ENCODE measurements around the gene TAS1R2. TPM values are rescaled to one million over a fixed set of nuclear protein-coding genes. Genes with fewer than 3 reads are reported as not detected.

Gene TAS1R2
- polyA plus RNA-seq, 2 of the 4 experiments (the other 2 are of a cell fraction) = not detected

GRCh38 chr1:18876210-18876609, 16.8 kb upstream of the TAS1R2 start:
- H3K4me3 ChIP-seq = no peak overlapping the region
- no peak overlapping the region for H3K27ac ChIP-seq
- H3K4me1 ChIP-seq = no peaks in the 10 kb centered on the region
- H3K4me2 ChIP-seq = no peak overlapping the region
- ATAC-seq (no peak), FAIRE-seq (no peak), DNase-seq (ENCODE audit: low read depth in 1 of 2, low spot score in 1 of 2) (no peak)
- H3K9me3 ChIP-seq = no peaks in the 10 kb centered on the region
- 82% methylated on average over 7 of the region's 10 CpGs for WGBS (ENCODE audit: missing lambda C conversion rate)
- CTCF ChIA-PET = interaction anchor here (1.0 to 9.6 kb wide), 13 partner anchors 8 to 282 kb away, joined by 3 to 73 read pairs (median 4); no protein-coding TSS in a partner anchor
- TF ChIP-seq KDM5A (IDR thresholded peaks at IDR 0.05) = no peak
- no peak for TF ChIP-seq RCOR1 (IDR thresholded peaks at IDR 0.05; ENCODE audit: low read depth, low read length)
- TF ChIP-seq JUNB (IDR thresholded peaks at IDR 0.05) = no peak
- TF ChIP-seq ZSCAN20 (CRISPR knock-in tag; IDR thresholded peaks at IDR 0.05) = no peak
- TF ChIP-seq PHF8 (IDR thresholded peaks at IDR 0.05; ENCODE audit: borderline replicate concordance, low read depth) = no peak
- TF ChIP-seq NPAS2 (CRISPR knock-in tag; IDR thresholded peaks at IDR 0.05; ENCODE audit: borderline replicate concordance) = no peak
- TF ChIP-seq CEBPB (IDR thresholded peaks at IDR 0.05) = no peak
- no peak for TF ChIP-seq GATA3 (IDR thresholded peaks at IDR 0.05; ENCODE audit: borderline replicate concordance)
- no peak for TF ChIP-seq MYC (IDR thresholded peaks at IDR 0.05; ENCODE audit: borderline replicate concordance, low read length)
- TF ChIP-seq NR3C1 (IDR thresholded peaks at IDR 0.05) = no peak
- TF ChIP-seq HMGXB4 (CRISPR knock-in tag; IDR thresholded peaks at IDR 0.05; ENCODE audit: borderline replicate concordance) = no peak
- no peak for TF ChIP-seq EHF (CRISPR knock-in tag; IDR thresholded peaks at IDR 0.05)
- TF ChIP-seq CHD2 (IDR thresholded peaks at IDR 0.05; ENCODE audit: low read length, partially characterized antibody) = no peak
- no peak for TF ChIP-seq SMC3 (IDR thresholded peaks at IDR 0.05)
- no peak for TF ChIP-seq E2F6 (IDR thresholded peaks at IDR 0.05; ENCODE audit: borderline replicate concordance, low read depth)
- no peak for TF ChIP-seq RARB (CRISPR knock-in tag; IDR thresholded peaks at IDR 0.05)
- POLR2A ChIA-PET = no interaction called here

DNA sequence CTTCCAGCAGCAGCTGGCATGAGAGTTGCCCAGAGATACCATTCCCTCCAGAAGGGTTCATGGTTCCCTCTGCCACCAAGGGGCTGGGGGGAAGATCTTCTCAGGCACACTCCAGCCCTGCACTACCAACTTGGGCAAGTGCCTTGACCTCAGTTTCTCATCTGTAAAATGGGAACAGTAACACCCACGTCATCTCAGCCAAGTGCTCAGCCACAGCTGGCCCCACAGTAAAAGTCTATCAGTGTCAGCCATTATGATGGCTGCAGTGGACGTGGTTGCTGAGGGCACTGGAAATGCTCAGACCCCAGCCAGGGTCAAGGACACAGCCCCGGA, 16.3 kb upstream of the TAS1R2 start:
- H3K27ac ChIP-seq = no peak overlapping the region
- H3K4me1 ChIP-seq = no peaks in the 10 kb centered on the region
- no peaks in the 10 kb centered on the region for H3K9me3 ChIP-seq
- TF ChIP-seq HES2 (IDR thresholded peaks at IDR 0.05) = no peak
- no peak for TF ChIP-seq NPAS2 (CRISPR knock-in tag; IDR thresholded peaks at IDR 0.05; ENCODE audit: borderline replicate concordance)
- TF ChIP-seq CHD4 (IDR thresholded peaks at IDR 0.05; ENCODE audit: borderline replicate concordance) = no peak
- TF ChIP-seq JUN (IDR thresholded peaks at IDR 0.05) = no peak
- TF ChIP-seq NFE2L2 (conservative IDR thresholded peaks at IDR 0.05; ENCODE audit: low read length) = no peak
- TF ChIP-seq SMC3 (IDR thresholded peaks at IDR 0.05) = no peak
- TF ChIP-seq FOSL2 (IDR thresholded peaks at IDR 0.05) = no peak
- TF ChIP-seq FOSL2 (CRISPR knock-in tag; IDR thresholded peaks at IDR 0.05) = no peak
- TF ChIP-seq, protein P1, sequence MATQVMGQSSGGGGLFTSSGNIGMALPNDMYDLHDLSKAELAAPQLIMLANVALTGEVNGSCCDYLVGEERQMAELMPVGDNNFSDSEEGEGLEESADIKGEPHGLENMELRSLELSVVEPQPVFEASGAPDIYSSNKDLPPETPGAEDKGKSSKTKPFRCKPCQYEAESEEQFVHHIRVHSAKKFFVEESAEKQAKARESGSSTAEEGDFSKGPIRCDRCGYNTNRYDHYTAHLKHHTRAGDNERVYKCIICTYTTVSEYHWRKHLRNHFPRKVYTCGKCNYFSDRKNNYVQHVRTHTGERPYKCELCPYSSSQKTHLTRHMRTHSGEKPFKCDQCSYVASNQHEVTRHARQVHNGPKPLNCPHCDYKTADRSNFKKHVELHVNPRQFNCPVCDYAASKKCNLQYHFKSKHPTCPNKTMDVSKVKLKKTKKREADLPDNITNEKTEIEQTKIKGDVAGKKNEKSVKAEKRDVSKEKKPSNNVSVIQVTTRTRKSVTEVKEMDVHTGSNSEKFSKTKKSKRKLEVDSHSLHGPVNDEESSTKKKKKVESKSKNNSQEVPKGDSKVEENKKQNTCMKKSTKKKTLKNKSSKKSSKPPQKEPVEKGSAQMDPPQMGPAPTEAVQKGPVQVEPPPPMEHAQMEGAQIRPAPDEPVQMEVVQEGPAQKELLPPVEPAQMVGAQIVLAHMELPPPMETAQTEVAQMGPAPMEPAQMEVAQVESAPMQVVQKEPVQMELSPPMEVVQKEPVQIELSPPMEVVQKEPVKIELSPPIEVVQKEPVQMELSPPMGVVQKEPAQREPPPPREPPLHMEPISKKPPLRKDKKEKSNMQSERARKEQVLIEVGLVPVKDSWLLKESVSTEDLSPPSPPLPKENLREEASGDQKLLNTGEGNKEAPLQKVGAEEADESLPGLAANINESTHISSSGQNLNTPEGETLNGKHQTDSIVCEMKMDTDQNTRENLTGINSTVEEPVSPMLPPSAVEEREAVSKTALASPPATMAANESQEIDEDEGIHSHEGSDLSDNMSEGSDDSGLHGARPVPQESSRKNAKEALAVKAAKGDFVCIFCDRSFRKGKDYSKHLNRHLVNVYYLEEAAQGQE (IDR thresholded peaks at IDR 0.05) = no peak
- TF ChIP-seq HDAC2 (IDR thresholded peaks at IDR 0.05) = no peak
- no peak for TF ChIP-seq EHF (CRISPR knock-in tag; IDR thresholded peaks at IDR 0.05)
- TF ChIP-seq FOSB (CRISPR knock-in tag; IDR thresholded peaks at IDR 0.05) = no peak
- no peak for TF ChIP-seq BHLHE40 (IDR thresholded peaks at IDR 0.05; ENCODE audit: low read depth, low read length)
- TF ChIP-seq POLR2A (IDR thresholded peaks at IDR 0.05; ENCODE audit: low read length) = no peak
- ATAC-seq (no peak), DNase-seq (ENCODE audit: low read depth in 1 of 2, low spot score in 1 of 2) (no peak), FAIRE-seq (no peak)
- 66% methylated on average over 3 of the region's 3 CpGs for WGBS (ENCODE audit: missing lambda C conversion rate)
- CTCF ChIA-PET = interaction anchor here (0.6 to 9.6 kb wide), 37 partner anchors 8 to 466 kb away, joined by 3 to 73 read pairs (median 4); no protein-coding TSS in a partner anchor
- H3K4me2 ChIP-seq = no peak overlapping the region
- no peak overlapping the region for H3K4me3 ChIP-seq
- POLR2A ChIA-PET = no interaction called here

All from A549 (cell line).